EL (cell line): ENCODE data around the gene CALHM3.

Experiments used
- DNase-seq: peaks from one replicate; pipeline ENCODE4 v3.0.0-alpha.2; 2016

Gene CALHM3

DNA sequence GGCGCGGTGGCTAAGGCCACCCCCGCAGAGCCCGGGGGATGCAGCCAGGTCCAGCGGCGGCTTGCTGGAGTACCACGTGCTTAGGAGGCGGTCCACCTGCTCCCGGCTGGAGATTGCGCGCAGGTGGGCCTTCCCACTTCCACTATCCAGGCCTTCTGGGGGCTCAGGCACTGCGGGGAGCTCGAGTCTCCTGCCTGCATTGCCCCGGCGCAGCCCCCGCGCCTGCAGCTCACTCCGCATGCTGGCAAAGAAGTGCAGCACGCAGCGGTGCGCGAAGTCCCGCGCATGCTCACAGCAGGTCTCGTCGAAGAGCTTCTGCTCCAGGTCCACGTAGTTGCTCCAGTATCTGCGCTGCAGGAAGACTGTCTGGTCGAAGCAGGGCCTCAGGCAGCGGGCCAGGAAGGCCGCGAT, 5.8 kb downstream of the CALHM3 start:
- no peak for DNase-seq

DNA sequence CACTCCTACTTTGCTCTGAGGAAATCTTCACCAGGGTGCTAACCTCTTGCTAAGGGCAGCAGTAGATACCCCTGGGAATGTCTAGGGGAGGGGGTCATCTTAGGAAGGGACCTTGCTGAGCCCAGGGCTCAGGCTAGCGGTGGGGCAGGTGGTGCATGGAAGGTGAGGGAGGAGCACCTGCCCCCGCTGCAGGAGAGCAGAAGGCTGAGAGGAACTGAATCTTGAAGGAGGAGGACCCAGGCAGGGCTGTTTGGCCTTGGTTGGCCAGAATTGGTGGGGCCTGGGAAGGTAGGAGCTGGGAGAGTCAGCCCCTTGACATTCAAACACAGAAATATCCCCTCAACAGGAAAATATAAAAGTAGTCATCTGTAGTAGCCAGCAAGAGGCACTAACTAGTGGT, 7.0 kb downstream of the CALHM3 start:
- DNase-seq, result no peak

DNA sequence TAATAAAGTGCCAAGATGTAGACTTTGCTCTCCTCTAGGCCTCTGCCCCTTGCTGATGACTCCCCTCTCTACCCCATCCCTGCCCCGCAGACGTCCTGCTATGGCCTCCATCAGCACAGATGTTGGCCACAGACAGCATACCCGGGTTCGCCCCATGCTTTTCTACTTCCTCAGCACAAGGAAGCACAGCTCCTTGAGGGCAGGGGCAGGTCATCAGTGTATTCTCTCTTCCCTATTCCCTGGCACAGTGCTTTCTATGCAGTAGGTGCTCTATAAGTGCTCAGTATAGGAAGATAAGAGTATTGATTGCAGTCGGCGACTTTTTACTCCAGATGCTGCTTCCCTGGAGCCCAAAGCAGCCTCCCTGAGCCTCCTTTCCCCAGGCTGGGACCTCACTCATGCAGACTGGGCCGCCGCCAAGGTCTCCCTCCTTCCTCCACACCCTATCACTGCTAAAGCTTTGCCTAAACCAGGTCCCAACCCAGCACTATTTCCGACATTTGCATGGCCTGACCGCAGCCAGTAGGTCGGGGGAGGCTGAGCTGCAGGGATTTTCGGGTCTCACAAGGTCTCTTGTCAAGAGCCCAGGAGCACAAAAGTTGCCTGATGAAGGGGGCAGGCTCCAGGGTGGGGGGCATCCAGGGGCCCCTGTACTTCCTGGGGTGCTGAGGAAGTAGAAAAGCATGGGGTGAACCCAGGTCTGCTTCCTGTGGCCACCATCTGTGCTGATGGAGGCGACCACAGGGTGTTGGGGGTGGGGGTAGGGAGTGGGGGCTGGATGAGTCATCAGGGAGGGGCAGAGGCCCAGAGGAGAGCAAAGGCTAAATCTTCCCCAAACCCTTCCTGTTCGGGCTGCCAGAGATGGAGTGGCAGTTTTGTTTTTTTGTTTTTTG, 8.0 kb downstream of the CALHM3 start:
- no peak for DNase-seq

DNA sequence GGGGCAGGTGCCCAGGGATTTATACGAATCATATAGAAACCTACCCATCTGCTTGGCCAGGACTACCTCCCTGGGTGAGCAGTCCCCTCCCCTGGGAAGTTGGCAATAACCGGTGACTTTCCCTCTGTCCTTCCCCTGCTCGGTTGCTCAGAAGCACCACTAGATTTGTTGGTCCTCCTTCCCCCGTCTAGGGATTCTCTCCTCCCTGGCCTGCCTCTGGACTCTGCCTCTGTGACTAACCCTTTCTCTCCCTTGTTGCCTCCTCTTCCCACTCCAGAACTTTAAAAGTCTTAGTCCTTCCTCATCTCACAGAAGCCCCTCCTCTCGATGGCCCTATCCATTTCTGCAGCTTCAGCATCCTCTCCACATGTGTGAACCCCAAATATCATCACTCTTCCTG, 9.8 kb downstream of the CALHM3 start:
- no peak for DNase-seq

DNA sequence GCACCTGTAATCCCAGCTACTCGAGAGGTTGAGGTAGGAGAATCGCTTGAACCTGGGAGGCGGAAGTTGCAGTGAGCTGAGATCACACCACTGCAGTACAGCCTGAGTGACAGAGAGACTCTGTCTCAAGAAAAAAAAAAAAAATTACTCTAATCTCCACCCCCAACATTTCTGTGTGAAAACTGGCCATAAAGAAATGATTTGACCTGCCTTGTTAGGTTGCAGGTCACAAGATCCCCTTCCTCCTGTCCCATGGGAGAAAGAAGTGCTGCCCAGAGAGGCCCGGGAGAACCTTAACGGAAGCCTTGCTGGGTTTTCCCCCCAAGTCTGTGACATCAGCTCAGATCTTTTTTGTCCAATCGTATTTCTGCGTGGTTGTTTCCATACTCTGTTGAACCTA, 11.6 kb downstream of the CALHM3 start:
- DNase-seq, result no peak

DNA sequence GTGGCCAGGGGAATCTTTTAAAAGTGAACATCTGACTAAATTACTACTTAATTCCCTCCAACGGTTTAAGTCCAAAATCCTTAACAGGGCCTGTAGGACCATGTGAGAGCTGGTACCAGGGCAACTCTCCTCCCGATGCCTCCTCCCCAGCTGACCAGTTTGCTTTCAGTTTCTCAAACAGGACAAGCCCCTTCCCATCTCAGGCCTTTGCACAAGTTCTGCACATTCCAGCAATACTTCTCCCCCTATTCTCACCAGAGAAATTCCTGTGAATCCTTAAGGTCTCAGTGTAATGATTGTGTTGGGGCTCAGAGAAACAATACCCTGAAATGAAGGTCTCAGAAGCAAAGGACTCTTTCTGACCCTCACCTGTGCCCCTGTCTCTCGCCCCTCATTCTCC, 12.3 kb downstream of the CALHM3 start:
- no peak for DNase-seq

DNA sequence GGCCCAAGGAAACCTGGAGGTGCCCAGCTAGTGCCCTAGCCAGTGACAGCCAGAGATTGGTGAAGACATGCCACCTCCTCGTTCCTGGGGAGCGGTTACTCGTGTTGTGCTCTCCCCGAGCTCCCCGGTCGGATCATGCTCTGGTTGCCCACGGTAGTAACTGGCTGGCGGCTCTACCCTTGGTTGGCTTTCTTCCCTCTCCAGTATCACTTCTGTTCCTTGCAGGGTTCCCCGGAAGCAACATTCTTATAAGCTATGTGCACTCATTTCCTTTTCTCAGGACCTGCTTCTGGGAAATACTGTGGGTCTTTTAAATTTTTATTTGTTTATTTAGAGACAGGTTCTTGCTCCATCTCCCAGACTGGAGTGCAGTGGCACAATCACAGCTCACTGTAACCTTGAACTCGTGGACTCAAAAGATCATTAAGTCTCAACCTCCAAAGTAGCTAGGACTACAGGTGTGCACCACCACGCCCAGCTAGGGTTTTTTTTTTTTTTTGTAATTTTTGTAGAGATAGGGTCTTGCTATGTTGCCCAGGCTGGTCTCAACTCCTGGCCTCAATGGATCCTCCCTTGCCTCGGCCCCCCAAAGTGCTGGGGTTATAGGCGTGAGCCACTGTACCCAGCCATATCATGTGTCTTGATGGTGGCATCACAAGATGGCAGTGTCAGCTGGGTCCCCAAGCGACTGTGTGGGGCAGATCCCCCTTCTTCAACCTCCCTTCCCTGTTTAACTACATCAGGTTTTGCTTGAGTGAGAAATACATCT, 13.4 kb downstream of the CALHM3 start:
- DNase-seq, result no peak

DNA sequence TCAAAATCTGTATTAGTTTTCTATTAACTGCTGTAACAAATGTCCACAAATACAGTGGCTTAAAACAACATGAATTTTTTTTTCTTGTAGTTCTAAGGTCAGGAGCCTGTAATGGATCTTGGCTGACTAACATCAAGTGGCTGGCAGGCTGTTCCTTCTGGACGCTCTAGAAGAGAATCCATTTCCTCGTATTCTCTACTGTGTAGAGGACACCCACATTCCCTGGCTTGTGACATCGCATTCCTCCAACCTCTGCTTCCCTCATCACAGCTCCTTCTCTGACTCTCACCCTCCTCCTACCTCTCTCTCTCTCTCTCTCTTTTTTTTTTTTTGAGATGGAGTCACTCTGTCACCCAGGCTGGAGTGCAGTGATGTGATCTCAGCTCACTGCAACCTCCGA, 15.5 kb downstream of the CALHM3 start:
- no peak for DNase-seq

DNA sequence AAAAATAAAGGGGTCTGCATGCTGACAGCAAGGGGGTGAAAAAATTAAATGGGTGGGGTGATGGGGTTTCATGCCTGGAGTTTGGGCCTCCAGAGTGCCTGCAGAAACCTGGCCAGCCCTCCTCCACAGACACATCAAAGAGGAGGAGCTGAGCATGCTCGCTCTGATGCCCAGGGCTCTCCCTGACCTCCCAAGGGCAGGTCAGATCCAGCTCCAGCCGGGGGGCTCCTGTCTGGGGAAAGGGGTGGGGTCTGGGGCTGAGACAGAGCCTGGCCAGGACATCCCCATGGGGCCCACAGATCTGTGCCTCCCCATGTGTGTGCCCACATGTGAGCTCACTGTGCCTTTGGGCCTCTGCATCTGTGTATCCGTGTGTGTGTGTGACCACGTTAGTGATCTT, 19.4 kb downstream of the CALHM3 start:
- DNase-seq, result no peak

DNA sequence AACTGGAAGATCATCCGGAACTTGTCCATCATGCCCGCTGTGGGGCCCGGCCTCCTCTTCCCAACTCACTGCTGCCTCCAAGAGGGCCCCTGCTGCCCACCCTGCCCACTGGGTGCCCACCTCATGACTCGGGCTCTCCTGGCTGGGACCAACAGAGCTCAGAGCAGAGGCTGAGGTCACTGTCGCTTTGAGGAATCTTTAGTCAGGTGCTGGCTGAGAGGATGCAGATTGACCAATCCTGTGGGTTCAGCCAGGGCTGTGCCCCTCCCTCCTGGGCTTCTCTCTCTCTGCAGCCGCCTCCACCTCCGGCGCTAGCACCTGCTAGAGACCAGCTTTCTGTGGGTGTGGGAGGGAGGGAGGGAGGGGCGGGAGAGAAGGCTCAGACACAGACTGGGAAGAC, 20.3 kb downstream of the CALHM3 start, which contains the start of gene CALHM1:
CALHM1 (minus strand) TSS at position 181 of the 400 bp plus-strand sequence; CDS start at position 32, 149 bp downstream.
- no peak for DNase-seq

DNA sequence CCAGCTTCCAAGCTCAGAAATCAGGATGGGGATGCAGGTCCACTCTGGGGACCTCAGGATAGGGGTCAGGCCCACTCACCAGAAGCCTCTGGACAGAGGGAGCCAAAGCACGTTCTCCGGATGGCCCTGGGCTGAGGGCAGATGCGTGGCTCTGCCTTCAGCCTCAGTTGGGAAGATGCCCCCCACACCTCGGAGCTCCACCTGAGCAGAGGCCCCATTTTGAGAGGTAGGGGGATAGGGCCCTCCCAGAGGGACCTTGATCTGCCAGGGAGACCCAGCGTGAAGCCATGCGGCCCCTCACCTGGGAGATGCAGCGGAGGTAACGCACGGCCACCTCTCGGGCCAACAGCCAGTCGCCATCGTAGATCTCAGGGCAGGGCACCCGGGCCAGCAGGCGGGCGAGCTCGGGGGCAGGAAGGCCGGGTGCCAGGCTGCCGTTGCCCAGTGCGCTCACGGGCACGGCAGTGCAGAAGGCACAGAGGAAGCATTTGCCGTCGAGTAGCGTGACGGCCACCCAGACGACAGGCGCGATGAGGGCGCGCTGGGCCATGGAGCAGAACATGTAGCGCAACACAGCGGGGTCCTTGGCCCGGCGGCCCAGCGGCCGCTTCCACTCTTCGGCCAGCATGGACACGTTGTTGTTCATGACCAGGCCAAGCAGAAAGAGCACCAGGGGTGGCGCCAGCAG, 21.0 kb downstream of the CALHM3 start:
- no peak for DNase-seq

DNA sequence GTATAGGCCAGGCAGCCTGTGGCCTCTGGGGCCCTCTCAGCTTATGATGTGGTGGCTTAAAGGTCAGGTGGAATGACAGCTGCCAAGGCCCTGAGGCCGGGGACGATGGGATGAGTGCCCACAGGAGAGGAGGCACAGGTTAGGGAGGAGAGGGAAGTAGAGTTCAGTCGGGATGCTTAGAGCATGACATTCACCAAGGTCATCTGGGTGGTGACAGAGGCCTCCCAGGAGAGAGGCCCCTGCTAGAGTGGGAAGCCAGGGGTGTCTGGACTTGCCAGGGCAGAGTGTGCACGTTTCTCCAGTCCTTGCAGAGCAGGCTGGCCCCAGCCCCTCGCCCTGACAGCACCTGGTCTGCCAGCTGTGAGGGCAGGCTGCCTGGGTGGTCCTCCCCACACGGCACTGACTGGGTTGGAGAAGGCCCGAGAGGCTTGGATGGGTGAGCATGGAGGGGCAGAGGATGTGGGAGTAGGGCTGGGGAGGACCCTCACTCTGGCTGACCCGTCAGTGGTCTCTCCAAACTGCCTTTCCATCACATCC, 21.8 kb downstream of the CALHM3 start:
- no peak for DNase-seq

DNA sequence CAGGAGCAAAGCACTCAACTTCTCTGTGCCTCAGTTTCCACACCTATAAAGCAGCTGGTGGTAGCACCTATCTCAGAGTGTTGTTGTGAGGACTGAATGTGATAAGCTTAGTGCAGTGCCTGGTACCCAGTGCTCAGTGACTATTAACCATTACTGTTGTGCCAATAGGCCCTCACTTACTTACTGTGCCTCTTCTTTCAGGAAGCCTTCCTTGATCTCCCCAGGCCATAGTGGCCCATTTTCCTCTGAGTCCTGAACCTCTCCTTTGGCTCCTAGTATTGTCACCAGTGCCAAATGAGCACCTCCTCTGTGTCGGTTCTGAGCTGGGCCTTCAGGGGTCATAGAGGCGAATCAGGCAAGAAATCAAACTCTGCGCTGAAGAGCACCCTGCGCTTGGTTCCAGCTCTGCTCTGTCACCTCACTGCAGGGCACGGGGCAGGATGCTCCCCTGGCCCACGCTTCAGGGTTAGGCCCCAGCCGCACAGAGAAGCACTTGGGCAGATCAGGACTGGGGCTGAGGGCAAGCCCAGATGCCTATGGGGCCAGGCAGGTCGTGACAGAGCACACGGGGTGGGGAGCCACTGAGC, 22.9 kb downstream of the CALHM3 start:
- no peak for DNase-seq

DNA sequence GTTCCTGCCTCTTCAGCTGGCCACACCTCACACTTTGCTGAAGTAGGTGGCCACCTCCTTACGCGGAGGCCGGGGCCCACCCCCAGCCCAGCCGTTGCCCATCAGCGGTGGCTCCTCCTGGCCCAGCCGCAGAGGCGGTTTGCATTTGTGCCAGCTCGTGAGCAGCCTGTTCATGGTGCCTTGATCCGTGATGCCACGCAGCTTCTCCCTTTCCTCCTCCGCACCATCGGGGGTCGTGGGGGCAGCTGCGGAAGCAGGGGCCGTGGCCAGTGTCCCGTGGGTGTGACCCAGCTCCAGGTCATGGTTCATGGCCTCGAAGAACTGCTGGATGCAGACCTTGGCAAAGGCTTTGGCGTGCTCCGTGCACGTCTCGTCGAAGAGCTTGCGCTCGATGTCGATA, 23.8 kb downstream of the CALHM3 start:
- DNase-seq, result no peak

DNA sequence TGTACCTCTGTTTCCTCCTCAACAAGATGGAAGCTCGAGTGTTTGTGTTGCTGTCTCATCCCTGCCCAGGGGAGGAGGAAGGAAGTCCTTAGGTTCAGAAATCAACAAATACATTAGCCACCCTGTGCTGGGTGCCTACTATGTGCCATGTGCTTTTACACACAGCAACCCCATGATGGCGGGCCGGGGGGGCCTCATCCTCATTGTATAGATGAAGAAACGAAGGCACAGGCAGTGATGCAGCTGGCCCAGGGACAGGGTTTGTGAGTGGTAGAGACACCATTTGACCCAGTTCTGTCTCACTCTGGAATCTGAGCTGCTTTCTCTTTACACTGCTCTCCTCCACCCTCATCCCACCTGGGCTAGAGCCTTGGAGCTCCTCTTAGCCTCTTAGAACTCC, 25.0 kb downstream of the CALHM3 start:
- DNase-seq, result no peak

DNA sequence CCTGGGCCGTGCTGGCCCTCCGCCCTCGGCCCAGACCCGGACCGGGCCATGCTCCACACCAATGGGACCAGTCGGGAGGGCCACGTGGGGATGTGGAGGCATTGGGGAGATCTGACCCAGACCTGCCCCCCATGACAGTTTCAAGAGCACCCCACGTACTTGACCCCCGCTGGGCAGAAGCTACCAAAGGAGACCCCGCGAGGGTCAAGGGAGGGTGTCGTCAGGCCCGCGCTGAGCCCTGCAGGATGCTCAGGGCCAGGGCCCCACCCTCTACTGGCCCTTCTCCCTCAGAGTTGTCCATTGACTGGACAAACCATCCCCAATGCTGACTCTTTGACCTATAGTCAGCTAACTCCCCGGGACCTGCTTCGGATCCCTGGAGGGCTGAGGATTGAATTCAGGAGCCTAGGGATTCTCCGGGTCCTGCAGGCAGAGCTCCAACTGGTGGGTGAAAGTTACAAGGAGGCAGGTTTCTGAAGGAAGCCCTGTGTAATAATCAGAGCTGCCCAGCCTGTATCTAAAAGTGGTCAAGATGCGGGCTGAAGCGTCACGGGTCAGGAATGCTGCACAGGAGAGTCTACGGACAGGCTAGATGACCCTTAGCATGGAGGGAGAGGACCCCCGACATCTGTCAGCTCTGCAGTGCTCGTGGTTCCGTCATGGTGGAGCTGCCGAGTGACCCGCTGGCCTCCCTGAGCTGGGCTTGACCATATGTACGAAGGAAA, 26.4 kb downstream of the CALHM3 start:
- DNase-seq, result peak; percentile 55

DNA sequence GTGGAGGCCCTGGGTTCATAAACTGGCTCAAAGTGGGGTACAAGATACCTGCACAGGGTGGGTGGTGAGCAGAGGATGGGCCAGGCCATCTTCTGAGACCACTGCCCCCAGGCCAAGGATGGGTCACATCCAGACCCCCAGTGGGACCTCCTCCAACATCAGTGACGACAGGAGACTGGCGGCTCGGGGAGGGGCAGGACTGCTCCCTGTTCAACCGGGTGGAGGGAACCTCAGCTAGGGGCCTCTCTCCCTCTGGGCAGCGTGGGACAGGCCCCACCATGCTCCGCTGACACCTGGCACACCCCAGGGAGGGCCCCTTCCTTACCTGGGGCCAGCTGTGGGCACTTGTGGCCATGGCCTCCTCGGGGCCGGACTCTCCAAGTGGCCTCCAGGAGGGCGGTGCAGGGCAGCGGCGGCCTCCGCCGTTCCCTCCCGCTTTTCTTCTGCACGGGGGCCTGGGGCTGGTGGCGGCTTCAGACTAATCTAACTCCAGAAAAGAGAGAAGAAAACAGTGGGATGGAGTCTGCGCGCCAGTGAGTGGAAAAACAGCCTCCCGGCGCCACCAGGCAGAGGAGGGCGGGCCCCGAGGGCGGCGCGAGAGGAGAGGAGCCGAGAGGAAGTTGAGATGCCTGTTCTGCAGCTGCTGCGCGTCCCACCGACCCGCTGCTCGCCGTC, 27.1 kb downstream of the CALHM3 start, which contains the start of gene CALHM2:
CALHM2 (minus strand) TSS at position 540 of the 675 bp plus-strand sequence. CDS start 2,429 bp downstream, outside the sequence.
- DNase-seq, result peak; percentile 66

DNA sequence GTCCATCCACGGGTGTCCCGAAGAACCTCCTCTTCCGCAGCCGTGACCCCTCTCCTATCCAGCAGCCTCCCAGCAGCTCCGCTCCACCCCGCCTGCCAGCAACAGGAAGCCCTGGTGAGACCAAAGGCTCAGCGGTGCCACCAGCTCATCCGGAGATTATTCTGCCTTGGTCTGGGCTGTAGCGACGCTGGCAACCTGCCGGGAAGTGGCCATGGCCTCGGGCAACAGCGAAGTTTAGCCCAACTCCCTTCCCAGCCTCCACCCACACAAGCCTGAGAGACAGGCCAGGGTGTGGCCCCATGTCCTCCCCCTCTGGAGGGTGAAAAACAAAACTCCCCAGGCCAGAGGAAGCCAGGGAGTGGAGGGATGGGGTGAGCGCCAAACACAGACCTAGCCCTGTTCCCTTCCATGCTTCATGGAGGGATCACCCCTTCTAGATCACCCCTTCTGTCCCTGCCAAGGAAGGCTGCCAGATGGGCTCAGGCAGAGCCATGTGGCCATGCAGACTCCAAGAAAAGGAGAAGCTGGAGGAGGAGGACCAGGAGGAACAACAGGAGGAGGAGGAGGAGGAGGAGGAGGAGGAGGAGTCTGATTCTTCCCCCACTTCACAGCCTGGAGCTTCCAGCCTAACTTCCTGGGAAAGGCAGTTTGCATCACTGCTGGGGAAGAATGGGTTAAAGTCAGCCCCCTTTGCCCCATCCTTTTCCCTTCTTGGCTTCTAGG, 27.8 kb downstream of the CALHM3 start:
- DNase-seq, result peak; percentile 90

DNA sequence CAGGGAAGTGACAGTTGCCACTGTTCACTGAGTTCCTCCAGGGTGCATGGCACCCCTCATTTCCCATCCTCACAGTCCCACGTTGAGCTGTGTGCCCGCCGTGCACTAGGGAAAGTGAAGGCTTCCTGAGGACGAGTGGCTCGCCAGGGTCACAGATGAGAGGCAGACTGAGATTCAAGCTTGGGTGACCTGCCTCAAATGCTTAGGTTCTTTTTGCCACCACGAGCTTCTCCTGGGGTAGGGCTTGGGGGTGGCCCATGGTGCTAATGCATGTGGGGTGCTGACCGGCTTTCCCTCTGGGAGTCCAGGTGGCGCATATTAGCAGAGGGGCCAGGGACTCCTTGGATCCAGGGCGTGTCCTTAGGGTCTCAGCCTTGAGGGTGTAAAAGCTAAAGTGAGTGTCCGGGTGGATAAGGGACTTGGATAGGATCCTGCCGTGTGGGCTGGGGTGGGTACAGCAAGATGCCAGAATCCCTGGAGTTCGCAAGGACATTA, 28.8 kb downstream of the CALHM3 start:
- no peak for DNase-seq
